Hematopoietic multipotent progenitor cell (in vitro differentiated cells): ENCODE measurements around the gene S100Z. TPM values are rescaled to one million over a fixed set of nuclear protein-coding genes. Genes with fewer than 3 reads are reported as not detected.
"Not testable (repeated sequence)": the region's sequence is repeated elsewhere in the genome, so short reads cannot be mapped to it uniquely, and the experiment has no call there.

Experiments used
- DNase-seq, 3 donors: peaks; one replicate each; pipeline ENCODE4 v3.0.0-alpha.2; 2011 to 2015; ENCODE audit warnings: low read depth in 2 of 3, low spot score in 2 of 3
- total RNA-seq: library from RNA; depleted of rRNA; stranded (reverse); fragments of >200 nt; gene quantifications from one replicate; pipeline ENCODE4 v1.2.3, GENCODE V29; 2012

Gene S100Z
- total RNA-seq = 3.5 TPM

- DNase-seq = peak in 2 of 3 donors; percentile 90 to 95
These were observed at the start of gene S100Z for GRCh38 chr5:76849419-76850291. Gene S100Z, plus strand, starts transcription at chr5:76850014. Its CDS starts 25,346 bp downstream, at chr5:76875360.

DNA sequence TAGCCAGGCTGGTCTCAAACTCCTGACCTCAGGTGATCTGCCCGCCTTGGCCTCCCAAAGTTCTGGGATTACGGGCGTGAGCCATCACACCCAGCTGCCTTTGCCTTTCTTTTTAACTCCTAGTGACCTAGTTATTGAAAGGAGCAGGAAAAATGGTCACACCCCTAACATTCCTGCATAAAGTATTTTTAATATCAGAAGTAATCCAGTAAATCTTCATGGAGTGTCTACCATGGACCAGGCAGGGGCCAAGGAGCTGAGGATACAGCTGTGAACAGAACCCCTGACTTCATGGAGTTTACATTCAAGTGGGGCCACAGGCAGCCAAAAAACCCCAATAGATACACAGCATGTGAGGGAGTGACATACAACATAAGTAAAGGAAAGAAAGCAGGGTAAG, 49.2 kb upstream of the S100Z start:
- DNase-seq = no peak

DNA sequence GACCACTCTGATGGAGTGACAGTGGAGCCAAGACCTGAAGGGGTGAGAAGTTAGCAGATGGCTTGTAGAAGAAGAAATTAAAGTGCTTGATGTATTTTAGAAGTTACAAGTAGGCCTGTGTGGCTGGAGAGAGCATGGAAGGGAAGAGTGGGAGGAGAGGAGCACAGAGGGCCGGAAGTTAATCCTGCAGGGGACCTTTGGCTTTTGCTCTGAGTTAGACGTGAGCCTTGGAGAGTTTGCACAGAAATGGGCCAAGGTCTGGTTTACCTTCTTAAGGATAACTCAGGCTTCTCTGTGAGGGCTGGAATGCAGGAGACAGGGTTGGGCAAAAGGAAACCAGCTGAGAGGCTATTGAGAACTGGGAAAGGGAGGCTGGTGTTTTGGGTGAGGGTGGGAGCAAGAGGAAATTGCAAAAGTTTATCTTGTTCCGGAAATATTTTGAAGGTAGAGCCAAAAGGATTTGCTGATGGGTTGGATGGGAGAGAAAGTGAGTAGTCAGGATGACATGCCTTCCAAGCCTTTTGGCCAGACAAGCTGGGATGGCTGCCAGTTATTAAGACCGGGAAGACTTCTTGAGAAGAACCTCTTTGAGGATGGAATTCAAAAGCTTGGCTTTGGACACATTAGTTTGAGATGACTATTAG, 48.5 kb upstream of the S100Z start:
- no peak for DNase-seq

GRCh38 chr5:76801803-76802195, 48.0 kb upstream of the S100Z start:
- DNase-seq = no peak

DNA sequence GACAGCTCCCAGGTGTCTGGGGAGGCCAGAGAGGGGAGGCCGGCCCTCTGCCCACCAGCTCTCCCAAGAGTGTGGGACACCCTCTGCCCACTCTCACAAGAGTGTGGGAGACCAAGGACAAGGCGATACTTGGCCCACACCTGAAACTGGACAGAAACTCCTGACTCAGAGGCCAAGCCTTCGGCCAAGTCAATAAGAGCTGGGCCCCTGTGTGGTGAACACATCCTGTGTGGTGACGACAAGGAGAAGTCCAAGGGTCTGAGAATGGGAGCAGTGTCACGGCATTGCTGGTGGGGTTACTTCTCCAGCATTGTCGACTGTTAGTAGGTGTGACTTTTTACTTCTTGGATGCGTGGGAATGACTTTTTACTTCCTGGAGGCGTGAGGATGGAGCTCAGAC, 45.5 kb upstream of the S100Z start:
- no peak for DNase-seq

GRCh38 chr5:76805821-76806505, 43.9 kb upstream of the S100Z start:
- DNase-seq = no peak

DNA sequence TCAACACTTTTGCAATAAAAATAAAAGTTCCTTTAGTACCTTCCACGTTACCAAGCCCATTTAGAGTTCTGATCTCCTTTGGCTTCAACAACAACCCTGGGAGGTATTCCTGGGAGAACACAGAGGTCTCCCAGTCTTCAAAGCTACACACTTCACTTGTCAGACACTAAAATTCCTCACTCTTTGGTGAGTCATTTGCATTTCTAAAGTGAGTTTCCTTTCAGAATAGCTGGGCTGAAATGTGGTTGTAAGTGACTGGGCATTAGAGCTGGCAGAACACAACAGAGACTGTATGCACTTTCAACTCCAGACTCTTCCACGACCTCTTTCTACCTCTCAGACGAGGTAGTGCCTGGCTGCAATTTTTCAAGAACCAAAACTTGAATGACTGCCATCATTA, 42.5 kb upstream of the S100Z start:
- DNase-seq = no peak

DNA sequence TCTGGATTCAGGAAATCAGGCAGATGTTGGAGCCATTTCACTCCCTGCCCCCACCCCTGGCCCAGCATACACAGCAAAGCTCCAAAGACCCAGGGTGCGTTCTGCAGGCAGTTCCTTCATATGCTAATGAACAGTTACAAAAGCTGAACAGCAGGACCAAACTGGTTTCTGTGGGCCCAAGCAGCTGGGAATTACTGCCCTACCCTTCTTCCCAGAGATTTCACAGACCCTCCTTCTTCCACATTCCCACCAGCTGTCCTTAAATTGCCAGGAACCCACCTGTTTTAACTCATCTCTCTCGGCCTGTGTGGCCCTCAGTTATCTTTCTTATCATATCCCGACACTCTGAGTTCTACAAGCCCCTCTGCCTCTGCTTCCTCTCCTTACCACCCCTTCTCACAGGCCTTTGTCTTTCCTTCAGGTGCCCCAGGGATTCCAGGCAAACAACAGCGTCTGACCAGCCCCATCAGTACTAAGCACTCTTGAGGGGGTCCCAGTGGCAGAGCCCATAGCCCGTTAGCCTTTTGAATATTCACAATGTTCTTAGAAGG, 41.6 kb upstream of the S100Z start:
- no peak for DNase-seq

DNA sequence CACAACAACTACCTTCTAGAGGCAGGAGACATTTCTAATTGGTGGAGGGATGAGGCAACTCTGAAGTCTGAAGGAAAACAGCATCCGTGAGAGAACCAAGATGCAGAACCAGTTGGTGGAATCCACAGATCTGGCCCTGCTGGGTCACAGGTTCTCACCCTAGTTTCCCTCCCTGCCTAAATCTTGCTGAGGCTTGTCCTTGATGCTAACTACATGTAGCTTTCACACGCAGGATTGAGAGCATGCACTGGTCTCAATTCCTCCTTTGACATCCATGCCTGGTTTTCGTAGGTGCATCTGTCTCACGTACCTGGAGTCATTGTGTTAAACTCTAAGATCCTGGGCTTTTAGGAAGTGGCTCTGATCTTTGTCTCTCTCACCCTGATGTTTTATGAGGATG, 40.7 kb upstream of the S100Z start:
- DNase-seq = no peak

GRCh38 chr5:76810236-76810635, 39.6 kb upstream of the S100Z start:
- no peak for DNase-seq

- DNase-seq = no peak
These were observed 38.6 kb upstream of the S100Z start for GRCh38 chr5:76811214-76811613.

DNA sequence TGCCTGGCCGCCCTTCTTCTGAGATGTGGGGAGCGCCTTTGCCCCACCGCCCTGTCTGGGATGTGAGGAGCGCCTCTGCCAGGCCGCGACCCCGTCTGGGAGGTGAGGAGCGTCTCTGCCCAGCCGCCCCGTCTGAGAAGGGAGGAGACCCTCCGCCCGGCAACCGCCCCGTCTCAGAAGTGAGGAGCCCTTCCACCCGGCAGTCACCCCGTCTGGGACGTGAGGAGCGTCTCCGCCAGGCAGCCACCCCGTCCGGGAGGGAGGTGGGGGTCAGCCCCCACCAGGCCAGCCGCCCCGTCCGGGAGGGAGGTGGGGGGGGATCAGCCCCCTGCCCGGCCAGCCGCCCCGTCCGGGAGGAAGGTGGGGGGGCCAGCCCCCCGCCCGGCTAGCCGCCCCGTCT, 37.6 kb upstream of the S100Z start:
- not testable (repeated sequence) for DNase-seq

DNA sequence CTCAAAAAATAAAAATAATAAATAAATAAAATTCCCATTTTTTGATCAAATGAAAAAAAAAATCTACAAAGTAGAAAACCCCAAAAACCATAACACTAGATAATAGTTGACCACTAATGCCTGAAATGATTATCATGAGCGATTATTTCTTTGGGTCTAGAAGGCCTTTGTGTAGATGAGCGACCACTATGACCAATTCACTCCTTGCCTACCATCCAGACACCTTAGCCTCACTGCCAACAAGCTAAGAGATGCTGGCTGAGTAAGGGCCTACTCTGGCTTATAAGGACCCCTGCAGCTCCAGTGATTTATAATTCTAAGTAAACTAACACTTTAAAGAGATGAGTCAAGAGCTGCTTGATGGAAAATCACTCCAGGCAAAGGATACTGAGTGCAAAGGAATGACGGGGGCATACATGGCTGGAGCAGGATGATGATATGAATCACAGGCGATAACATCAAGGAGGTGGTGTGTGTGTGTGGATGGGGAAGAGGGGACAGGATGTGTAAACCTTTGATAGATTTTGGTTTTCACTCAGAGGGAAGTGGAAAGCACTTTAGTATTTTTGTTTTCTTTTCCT, 35.7 kb upstream of the S100Z start:
- no peak for DNase-seq

- DNase-seq = no peak
These were observed 33.5 kb upstream of the S100Z start for GRCh38 chr5:76816110-76816831.

DNA sequence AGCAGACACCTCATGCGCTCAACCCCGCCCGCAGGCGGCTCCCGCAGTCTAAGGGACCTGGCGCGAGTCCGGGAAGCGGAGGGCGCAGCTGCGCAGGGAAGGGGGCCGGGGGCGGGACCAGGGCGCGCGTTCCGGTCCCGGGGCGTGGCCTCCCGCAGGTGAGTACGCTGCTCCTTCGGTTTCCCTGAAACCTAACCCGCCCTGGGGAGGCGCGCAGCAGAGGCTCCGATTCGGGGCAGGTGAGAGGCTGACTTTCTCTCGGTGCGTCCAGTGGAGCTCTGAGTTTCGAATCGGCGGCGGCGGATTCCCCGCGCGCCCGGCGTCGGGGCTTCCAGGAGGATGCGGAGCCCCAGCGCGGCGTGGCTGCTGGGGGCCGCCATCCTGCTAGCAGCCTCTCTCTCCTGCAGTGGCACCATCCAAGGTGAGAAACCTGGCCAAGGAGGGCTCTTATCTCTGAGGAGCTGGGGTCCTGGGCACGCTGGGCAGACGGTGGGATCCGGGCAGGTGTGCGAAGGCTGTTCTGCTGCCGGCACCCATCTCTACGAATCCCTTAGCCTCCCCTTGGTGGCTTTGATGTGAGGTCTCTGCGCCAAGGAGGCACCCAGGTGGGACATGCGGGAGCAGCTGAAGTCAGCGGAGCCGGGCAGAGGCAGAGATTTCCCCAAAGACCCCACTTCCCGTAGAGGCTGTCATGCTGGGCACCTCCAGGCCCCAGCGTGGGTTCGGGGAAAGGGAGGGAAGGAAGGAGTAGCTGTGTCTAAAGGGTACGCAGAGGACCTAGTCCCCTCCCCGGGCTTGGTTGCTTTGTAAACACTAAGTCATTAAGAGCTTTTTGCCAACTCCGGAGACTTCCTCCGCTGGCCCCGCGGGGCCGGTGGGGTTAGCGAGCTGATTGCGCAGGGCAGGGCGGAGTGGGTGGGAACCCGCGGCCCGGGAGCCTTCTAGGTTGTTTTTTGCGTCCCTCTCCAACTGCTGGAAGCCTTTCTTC, 30.7 kb upstream of the S100Z start, which contains the start of gene F2RL1:
TSS of gene F2RL1 (plus strand) at position 187 of the 988 bp plus-strand sequence. CDS start at position 340, 153 bp downstream.
- peak in 2 of 3 donors; percentile 53 to 65 for DNase-seq

- DNase-seq = no peak
These were observed 29.8 kb upstream of the S100Z start for GRCh38 chr5:76819851-76820525.

DNA sequence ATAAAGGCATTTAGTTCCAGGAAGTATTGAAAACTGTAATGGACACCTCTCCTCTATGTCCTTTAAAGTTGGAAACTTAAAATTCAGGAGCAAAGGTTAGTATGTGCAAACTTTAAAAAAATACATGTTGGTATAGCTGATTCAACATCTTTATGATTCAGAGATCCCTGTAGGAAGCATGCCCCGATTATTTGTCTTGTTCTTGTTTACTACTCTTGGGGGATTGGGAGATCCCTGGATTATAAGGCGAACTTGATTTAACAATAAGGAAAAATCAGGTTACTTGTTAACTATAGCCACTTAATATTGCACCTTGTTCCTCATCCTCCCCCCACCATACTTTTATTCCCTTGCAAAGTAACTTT, 29.3 kb upstream of the S100Z start:
- no peak for DNase-seq

DNA sequence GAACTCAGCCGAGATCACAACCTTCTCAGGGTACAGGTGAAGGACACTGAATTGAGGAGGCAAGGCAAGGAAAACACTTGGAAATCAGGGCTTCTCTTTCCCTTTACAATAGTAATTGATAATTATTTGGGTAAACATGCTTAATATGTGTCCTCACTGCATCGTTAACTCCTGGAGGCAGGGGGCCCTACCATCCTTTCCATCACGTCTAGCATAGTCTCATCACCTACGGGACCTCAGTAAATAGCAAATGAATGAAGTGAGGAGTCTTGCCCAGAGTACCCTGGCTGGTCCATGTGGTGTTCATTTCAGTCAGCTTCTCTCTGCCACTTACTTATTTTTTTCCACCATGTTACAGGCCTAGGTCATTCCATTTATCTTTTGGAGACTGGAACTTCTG, 28.7 kb upstream of the S100Z start:
- DNase-seq = peak in 1 of 3 donors; percentile 36
